H1 (cell line): ENCODE data around the gene CD300A. TPM values are rescaled to one million over a fixed set of nuclear protein-coding genes. Genes with fewer than 3 reads are reported as not detected.

ENCODE experiments used
- CHD7 ChIP-seq: fragments of 300-600 bp; sonication (generic); IDR thresholded peaks from 2 replicates; pipeline ENCODE4 v1.7.1; 2012; ENCODE audit warnings: low read length, moderate library complexity, mild to moderate bottlenecking, inconsistent platforms; ENCODE audit not compliant: insufficient replicate concordance
- TBP ChIP-seq: IDR thresholded peaks from 2 replicates; pipeline ENCODE4 v1.6.1; 2011; ENCODE audit warnings: low read depth, low read length, improper control_type of control experiment
- polyA plus RNA-seq, 7 experiments: library from polyadenylated mRNA; depleted of rRNA in 3 of 7; stranded (reverse) in 5 of 7; unstranded in 2 of 7; fragments of >200 nt in 5 of 7; fragments of 200-250 nt in 2 of 7; gene quantifications; 1 replicate in 5 of 7; 2 replicates in 1 of 7; 4 replicates in 1 of 7; pipeline versions ENCODE4 v1.2.1 to v1.2.3, GENCODE V29; 2011 to 2013; ENCODE audit warnings: missing spikeins in 2 of 7, mixed read lengths in 2 of 7
- total RNA-seq: library from RNA; stranded (reverse); fragmentation: NEBNext Ultra II Directional; extraction: Animal tissue kit (Norgen Biotek cat#: 25700); gene quantifications from 2 replicates; pipeline ENCODE4 v1.2.1, GENCODE V29; 2021

Gene CD300A
- total and polyA plus RNA-seq, 2 of the 8 experiments (the other 6 are each of a cell fraction or from before 2014, with no cell fraction given), result 0.52 to 1.3 TPM

- no peak for TF ChIP-seq CHD7
- no peak for TF ChIP-seq TBP
Observed at GRCh38 chr17:74516561-74517328, 50.3 kb downstream of the CD300A start (continued).
